Measurements from ENCODE around the gene SAMD14.
A peak's percentile ranks its signal among the peaks of the same experiment; 100 is the strongest.

DNA sequence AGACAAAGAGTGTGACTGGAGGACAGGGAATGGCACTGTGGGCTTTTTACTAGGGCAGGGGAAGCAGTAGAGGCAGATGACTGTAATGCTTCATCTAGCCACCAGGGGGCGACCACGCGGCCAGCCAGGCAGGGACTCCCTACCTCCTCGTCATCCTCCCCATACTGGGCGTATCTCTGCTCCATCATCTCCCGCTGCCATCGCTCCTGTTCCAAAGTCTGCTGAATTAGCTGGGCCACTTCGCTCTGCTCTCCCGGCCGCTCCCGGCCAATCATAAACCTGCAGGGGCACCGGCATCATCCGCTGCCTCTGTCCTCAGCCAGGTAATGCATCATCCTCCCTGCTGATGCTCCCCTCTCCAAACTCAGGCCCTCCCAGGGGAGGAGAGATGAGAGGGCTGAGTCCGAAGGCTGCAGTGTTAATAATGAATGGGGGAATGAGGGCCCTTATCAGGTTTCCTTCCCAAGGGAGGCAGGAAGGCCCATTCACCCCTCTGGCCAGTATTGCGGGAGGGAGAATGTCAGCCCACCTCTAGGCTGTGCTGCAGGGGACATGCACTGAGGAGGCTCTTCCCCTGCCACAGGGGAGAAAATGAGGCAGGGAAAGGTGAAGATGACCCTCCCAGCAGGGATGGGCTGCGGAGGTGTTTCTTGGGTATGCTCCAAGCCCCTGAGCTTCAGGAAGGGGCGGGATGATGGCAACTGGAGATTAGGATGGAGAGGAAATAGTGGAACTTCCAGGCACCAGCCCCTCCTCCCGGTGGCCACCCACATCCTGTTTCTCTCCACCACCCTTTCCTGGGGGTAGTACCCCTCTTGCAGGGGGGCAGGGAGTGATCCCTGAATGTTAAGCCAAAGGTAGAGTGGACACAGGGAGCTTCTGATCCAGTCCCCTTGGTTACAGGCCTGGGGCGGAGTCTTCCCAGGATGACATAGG is 10.3 kb upstream of the SAMD14 start:
- no peak for TF ChIP-seq POLR2A (IDR thresholded peaks at IDR 0.05)
- peak in 1 of 4 donors; percentile 43 for TF ChIP-seq EP300 (IDR thresholded peaks at IDR 0.05)
- TF ChIP-seq, protein P1, sequence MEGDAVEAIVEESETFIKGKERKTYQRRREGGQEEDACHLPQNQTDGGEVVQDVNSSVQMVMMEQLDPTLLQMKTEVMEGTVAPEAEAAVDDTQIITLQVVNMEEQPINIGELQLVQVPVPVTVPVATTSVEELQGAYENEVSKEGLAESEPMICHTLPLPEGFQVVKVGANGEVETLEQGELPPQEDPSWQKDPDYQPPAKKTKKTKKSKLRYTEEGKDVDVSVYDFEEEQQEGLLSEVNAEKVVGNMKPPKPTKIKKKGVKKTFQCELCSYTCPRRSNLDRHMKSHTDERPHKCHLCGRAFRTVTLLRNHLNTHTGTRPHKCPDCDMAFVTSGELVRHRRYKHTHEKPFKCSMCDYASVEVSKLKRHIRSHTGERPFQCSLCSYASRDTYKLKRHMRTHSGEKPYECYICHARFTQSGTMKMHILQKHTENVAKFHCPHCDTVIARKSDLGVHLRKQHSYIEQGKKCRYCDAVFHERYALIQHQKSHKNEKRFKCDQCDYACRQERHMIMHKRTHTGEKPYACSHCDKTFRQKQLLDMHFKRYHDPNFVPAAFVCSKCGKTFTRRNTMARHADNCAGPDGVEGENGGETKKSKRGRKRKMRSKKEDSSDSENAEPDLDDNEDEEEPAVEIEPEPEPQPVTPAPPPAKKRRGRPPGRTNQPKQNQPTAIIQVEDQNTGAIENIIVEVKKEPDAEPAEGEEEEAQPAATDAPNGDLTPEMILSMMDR (IDR thresholded peaks at IDR 0.05): peak; percentile 91 to 96 (median 95)
- TF ChIP-seq POLR2AphosphoS5 (IDR thresholded peaks at IDR 0.05): peak; percentile 18 to 48

Data from upper lobe of left lung (tissue), 4 donors.